GM10248 (cell line): ENCODE results near the gene TEPSIN.
"Not testable (repeated sequence)": the region's sequence is repeated elsewhere in the genome, so short reads cannot be mapped to it uniquely, and the experiment has no call there.

Source experiments
- CTCF ChIA-PET: fragments of 300-600 bp; sonication (Branson Sonifier 250); formaldehyde crosslinking; extraction: SDS; loops from one replicate; lab custom pipeline; 2021; ENCODE audit warnings: antibody characterized with exemption; lab: Yijun Ruan, JAX
- POLR2A ChIA-PET: fragments of 350-650 bp; sonication (Branson Sonifier 250); formaldehyde crosslinking; extraction: SDS; loops from one replicate; lab custom pipeline; 2020; ENCODE audit warnings: antibody characterized with exemption; lab: Yijun Ruan, JAX
- DNase-seq: peaks from one replicate; pipeline ENCODE4 v3.0.0; 2012; ENCODE audit errors: extremely low spot score
- TF ChIP-seq, protein P1 (sequence below): IDR thresholded peaks from 2 replicates; pipeline ENCODE4 v1.5.1; 2012; ENCODE audit warnings: mild to moderate bottlenecking, low read depth; ENCODE audit errors: extremely low read depth, missing control alignments, control extremely low read depth

TEPSIN gene

DNA sequence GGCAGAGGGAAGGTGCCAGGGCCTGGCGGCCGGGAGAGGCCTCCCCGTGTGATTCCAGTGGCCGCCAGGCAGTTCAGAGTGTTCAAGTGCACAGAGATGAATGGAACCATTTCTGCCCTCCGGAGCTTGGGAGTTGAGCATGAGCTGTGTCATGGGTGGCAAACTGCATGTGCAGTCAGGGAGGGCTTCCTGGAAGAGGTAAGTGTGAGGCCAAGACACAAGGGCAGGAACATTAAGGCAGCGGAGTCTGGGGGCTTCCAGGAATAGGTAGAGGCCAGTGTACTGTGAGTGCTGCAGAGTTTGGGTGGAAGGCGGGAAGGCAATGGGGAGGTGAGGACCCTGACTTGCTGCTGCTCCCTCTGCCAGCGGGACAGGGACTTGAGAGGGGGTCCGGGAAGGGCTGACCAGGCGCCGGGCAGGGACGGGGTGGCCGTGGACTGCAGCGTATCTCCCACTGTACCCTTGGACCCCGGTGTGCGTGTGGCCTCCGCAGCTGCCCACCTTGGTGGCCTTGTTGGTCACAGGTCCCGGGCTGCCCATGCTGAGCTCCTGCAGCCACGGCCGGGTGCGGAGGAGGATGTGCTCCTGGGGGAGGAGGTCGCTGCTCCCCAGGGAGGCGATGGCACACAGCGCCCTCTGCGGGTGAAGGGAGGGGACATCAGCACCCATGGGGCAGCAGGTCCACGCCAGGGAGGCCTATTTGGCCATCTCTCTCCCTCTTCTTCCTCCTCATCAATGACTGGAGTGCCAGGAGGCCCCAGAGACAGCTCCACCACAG lies 8.6 kb downstream of the TEPSIN start:
- TF ChIP-seq, protein P1, sequence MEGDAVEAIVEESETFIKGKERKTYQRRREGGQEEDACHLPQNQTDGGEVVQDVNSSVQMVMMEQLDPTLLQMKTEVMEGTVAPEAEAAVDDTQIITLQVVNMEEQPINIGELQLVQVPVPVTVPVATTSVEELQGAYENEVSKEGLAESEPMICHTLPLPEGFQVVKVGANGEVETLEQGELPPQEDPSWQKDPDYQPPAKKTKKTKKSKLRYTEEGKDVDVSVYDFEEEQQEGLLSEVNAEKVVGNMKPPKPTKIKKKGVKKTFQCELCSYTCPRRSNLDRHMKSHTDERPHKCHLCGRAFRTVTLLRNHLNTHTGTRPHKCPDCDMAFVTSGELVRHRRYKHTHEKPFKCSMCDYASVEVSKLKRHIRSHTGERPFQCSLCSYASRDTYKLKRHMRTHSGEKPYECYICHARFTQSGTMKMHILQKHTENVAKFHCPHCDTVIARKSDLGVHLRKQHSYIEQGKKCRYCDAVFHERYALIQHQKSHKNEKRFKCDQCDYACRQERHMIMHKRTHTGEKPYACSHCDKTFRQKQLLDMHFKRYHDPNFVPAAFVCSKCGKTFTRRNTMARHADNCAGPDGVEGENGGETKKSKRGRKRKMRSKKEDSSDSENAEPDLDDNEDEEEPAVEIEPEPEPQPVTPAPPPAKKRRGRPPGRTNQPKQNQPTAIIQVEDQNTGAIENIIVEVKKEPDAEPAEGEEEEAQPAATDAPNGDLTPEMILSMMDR = peak; percentile 34
- no peak for DNase-seq
- ChIA-PET CTCF (interaction anchor here (0.9 to 2.9 kb wide), 5 partner anchors 9 to 289 kb away, joined by 3 to 14 read pairs (median 5); partner anchors contain the start of genes NDUFAF8 and TEPSIN), POLR2A (no interaction called here)

DNA sequence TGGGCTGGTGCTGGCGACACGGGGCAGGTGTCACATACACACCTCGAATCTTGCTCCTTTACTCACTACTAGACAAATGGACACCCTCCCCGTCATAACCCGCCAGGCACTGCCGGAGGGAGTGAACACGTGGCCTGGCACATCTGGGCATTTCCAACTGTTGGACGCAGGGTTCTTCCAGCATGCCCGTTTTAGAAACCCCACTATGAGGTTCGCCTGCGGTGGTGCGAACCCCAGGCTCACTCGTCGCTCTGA lies 9.3 kb downstream of the TEPSIN start:
- ChIA-PET POLR2A (no interaction called here), CTCF (interaction anchor here (0.9 to 2.9 kb wide), 5 partner anchors 10 to 289 kb away, joined by 3 to 14 read pairs (median 5); partner anchors contain the start of genes NDUFAF8 and TEPSIN)
- TF ChIP-seq, protein P1 = no peak
- DNase-seq = no peak

DNA sequence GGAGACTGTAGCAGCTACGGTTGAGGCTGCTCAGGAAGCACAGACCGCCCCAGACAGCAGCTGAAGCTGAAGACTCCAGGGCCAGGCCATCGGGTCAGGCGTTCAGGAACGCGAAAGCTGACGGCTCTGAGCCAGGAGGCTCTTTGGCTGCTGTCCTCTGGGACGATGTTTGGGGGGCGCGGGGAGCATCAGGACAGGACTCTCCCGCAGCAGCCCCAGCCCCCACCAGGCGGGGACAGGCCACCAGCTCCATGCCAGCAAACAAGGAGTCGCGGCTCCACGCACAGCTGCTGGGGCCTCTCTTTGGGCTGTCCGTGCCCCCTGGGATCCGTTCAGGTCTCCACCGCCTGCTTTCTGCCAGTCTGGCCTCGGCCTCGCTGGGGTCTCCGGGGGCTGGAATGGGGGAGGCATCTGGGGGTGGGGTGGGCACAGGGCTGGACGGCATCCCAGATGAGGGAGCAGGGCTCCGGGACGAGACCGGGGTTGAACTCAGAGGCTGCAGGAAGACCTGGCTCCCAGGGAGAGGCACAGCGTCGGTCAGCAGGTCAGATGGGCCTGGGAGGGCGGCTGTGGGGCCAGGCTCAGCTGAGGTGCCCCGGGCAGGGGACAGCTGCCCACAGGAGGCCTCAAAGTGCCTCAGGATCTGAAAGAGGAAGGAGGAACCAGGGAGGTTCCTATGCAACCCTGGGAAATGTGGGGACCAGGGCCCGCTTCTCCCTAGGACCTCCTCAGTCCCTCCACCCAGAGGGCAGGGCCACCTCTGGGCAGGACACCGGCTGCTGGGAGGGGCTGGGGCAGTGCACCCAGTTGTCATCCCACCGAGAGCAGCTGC lies 9.8 kb downstream of the TEPSIN start:
- ChIA-PET POLR2A (interaction anchor here (0.6 kb wide), 1 partner anchor 278 kb away, joined by 9 read pairs; no protein-coding TSS in a partner anchor), CTCF (interaction anchor here (0.6 to 2.9 kb wide), 5 partner anchors 10 to 256 kb away, joined by 3 to 14 read pairs (median 5); partner anchors contain the start of genes NDUFAF8 and TEPSIN)
- TF ChIP-seq, protein P1 = no peak
- no peak for DNase-seq

DNA sequence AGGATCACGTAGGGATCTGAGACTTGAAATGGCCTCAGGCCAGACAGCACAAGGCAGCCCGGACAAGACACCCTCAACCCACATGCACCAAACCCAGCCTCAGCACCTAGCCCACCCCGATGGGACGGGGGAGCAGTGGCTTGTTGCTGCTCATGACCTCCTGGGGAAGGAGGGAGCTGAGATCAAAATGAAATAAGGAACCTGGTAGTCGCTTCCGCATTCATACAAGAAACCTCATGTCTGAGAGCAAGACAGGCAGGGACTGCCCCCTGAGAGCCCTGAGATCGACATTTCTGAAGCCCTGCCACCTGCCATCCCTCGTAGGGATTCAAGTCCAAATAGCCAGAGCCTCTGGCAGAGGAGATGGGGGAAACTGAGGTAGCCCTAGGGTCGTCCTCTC lies 10.4 kb downstream of the TEPSIN start:
- TF ChIP-seq, protein P1 = no peak
- CTCF ChIA-PET = interaction anchor here (0.6 to 2.9 kb wide), 3 partner anchors 11 to 257 kb away, joined by 3 to 11 read pairs (median 4); partner anchors contain the start of genes NDUFAF8 and TEPSIN
- POLR2A ChIA-PET = no interaction called here
- DNase-seq = peak; percentile 57

DNA sequence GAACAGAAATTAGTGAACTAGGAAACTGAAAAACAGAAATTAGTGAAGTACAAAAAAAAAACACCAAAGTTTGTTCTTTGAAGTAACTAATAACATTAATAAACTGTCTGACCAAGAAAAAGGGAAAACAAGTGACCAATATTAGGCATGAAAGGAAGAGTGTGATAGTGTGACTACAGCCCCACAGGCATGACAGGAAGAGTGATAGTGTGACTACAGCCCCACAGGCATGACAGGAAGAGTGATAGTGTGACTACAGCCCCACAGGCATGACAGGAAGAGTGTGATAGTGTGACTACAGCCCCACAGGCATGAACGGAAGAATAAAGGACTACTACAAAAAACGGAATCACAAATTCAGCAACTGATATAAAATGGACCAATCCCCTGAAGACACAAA lies 11.2 kb downstream of the TEPSIN start:
- POLR2A ChIA-PET, CTCF ChIA-PET, DNase-seq: not testable (repeated sequence)

DNA sequence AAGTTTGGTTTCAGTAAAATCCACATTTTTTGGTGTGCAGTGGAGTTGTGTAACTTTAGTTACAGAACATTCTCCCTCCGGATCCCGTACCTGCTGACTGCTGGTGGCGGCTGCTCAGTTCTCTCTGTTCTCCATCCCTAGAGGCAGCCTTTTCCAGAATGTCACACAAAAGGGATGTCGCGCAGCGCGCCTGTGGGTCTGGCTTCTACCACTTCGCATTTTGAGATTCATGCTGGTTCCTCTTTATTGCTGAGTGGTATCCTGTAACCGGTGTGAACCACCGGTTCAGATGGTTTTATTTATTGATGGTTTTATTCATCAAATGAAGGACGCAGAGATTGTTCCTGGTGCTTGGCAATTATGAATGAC lies 15.1 kb downstream of the TEPSIN start:
- TF ChIP-seq, protein P1 = no peak
- ChIA-PET POLR2A (no interaction called here), CTCF (interaction anchor here (2.0 kb wide), 1 partner anchor 15 kb away, joined by 5 read pairs; the partner anchor contains the start of genes NDUFAF8 and TEPSIN)
- DNase-seq = no peak
